ENCODE results near the gene NUDT15. TPM values are rescaled to one million over a fixed set of nuclear protein-coding genes. Genes with fewer than 3 reads are reported as not detected.
A peak's percentile ranks its signal among the peaks of the same experiment; 100 is the strongest.

Gene NUDT15
- total RNA-seq, 2 experiments from 2014 or later = 17.8 to 26.8 TPM

DNA sequence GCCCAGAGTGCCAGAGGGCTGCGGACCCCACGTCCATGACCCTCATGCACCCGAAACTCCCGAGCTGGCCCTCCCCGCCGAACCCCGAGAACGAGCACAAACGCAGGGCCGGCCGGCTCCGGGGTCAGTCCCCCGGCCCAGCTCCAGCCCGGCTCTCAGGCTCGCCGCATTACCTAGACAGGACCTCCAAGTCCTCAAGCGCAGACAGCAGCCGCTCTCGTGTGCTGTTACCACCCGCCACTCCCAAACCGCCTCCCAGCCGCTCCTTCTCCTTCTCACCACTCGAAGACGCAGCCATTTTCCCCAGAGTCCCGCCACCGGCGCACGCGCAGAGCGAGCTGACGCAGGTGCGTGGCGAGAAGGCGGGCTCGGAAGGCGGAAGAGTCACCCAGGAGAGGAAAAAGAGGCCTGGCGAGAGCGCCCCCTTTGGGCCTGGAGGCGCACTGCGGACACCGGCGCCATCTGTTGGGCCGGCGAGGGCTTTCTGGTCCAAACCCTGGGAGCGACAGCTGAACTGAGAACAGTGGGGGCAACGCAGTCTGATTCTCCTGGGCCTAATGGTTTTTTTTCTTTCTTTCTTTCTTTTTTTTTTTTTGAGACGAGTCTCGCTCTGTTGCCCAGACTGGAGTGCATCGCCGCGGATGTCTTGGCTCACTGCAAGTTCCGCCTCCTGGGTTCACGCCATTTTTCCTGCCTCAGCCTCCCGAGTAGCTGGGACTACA, 57.4 kb downstream of the NUDT15 start, which contains the start of gene MED4:
Gene MED4, minus strand, starts transcription at position 324 of the 722 bp plus-strand sequence. Its CDS starts 26 bp downstream, at position 298.
- Histone ChIP-seq H3K9me3 (ENCODE audit: low read length) (no peaks in the 10 kb centered on the region), H2AFZ (ENCODE audit: low read length) (peak within 1 kb of the TSS; percentile 60; the same call in 1 of the 2 replicates), H3K4me2 (ENCODE audit: low read length) (peak within 1 kb of the TSS; percentile 95), H4K20me1 (ENCODE audit: insufficient read depth, low read length) (peaks cover 22% of the 10 kb centered on the region), H3K36me3 (ENCODE audit: insufficient read depth, low read length) (no peaks in the 10 kb centered on the region), H3K4me1 (ENCODE audit: insufficient read depth, low read length, poor library complexity, severe bottlenecking) (peaks cover 21% of the 10 kb centered on the region), H3K4me3 (ENCODE audit: low read depth, low read length, poor library complexity, severe bottlenecking) (peak within 1 kb of the TSS; percentile 99), H3K27ac (ENCODE audit: low read depth, low read length, poor library complexity, severe bottlenecking) (peak within 1 kb of the TSS; percentile 39), H3K79me2 (ENCODE audit: insufficient read depth, low read depth, low read length) (peaks cover 49% of the 10 kb centered on the region), H3K9me2 (ENCODE audit: insufficient read depth, low read length) (no peaks in the 10 kb centered on the region)
- POLR2A ChIA-PET = interaction anchor here (0.6 to 1.0 kb wide), 3 partner anchors 175 to 438 kb away, joined by 3 to 4 read pairs (median 3); partner anchors contain the start of gene RCBTB2
- TF ChIP-seq, protein P1, sequence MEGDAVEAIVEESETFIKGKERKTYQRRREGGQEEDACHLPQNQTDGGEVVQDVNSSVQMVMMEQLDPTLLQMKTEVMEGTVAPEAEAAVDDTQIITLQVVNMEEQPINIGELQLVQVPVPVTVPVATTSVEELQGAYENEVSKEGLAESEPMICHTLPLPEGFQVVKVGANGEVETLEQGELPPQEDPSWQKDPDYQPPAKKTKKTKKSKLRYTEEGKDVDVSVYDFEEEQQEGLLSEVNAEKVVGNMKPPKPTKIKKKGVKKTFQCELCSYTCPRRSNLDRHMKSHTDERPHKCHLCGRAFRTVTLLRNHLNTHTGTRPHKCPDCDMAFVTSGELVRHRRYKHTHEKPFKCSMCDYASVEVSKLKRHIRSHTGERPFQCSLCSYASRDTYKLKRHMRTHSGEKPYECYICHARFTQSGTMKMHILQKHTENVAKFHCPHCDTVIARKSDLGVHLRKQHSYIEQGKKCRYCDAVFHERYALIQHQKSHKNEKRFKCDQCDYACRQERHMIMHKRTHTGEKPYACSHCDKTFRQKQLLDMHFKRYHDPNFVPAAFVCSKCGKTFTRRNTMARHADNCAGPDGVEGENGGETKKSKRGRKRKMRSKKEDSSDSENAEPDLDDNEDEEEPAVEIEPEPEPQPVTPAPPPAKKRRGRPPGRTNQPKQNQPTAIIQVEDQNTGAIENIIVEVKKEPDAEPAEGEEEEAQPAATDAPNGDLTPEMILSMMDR (conservative IDR thresholded peaks at IDR 0.05; ENCODE audit: low read length) = peak; percentile 95
- no peak for TF ChIP-seq EZH2phosphoT487 (IDR thresholded peaks at IDR 0.05; ENCODE audit: borderline replicate concordance, low read depth, low read length)
- peak; percentile 96 for DNase-seq (ENCODE audit: low spot score)
- intact Hi-C loops (cut with micrococcal nuclease; ENCODE audit: unreplicated experiment) = loop anchor here (5.0 kb wide), 1 partner anchor 58 kb away; the partner anchor contains the start of gene NUDT15
- CTCF ChIA-PET (ENCODE audit: unreplicated experiment) = interaction anchor here (0.5 to 2.2 kb wide), 4 partner anchors 16 to 497 kb away, joined by 3 to 6 read pairs (median 4); no protein-coding TSS in a partner anchor
- BruUV-seq (replicated peaks) = no TSS peak

GRCh38 chr13:48096670-48097069, 59.1 kb downstream of the NUDT15 start:
- no peak overlapping the region for H3K4me3 ChIP-seq (ENCODE audit: low read depth, low read length, poor library complexity, severe bottlenecking)
- peaks cover 32% of the 10 kb centered on the region for H3K79me2 ChIP-seq (ENCODE audit: insufficient read depth, low read depth, low read length)
- peaks cover 13% of the 10 kb centered on the region for H4K20me1 ChIP-seq (ENCODE audit: insufficient read depth, low read length)
- H3K27ac ChIP-seq (ENCODE audit: low read depth, low read length, poor library complexity, severe bottlenecking) = no peak overlapping the region
- ChIA-PET CTCF (ENCODE audit: unreplicated experiment) (no interaction called here), POLR2A (no interaction called here)
- TF ChIP-seq EZH2phosphoT487 (IDR thresholded peaks at IDR 0.05; ENCODE audit: borderline replicate concordance, low read depth, low read length) = no peak
- TF ChIP-seq, protein P1 (conservative IDR thresholded peaks at IDR 0.05; ENCODE audit: low read length) = no peak
- no peaks in the 10 kb centered on the region for H3K36me3 ChIP-seq (ENCODE audit: insufficient read depth, low read length)
- H3K9me3 ChIP-seq (ENCODE audit: low read length) = no peaks in the 10 kb centered on the region
- no peak for DNase-seq (ENCODE audit: low spot score)
- peak overlapping the region; percentile 3; the same call in 1 of the 2 replicates for H2AFZ ChIP-seq (ENCODE audit: low read length)
- no peaks in the 10 kb centered on the region for H3K9me2 ChIP-seq (ENCODE audit: insufficient read depth, low read length)
- intact Hi-C loops (cut with micrococcal nuclease; ENCODE audit: unreplicated experiment) = no loop called here
- no TSS peak for BruUV-seq (replicated peaks)
- H3K4me2 ChIP-seq (ENCODE audit: low read length) = no peak overlapping the region
- H3K4me1 ChIP-seq (ENCODE audit: insufficient read depth, low read length, poor library complexity, severe bottlenecking) = peaks cover 20% of the 10 kb centered on the region

Other genes with a start within 250 kb of the NUDT15 start
- 19.9 and 22.9 TPM in 2 replicates for gene SUCLA2, start 36.5 kb upstream of the NUDT15 start, total RNA-seq (2014; rRNA removed; shearing (Covaris generic))
- gene SUCLA2, start 36.5 kb upstream of the NUDT15 start, total RNA-seq (2022) = 46.7 and 53.5 TPM in 2 replicates
- gene MED4, start 57.4 kb downstream of the NUDT15 start, total RNA-seq (2014; rRNA removed; shearing (Covaris generic)) = 25.2 and 31.1 TPM in 2 replicates
- 53.1 and 57.0 TPM in 2 replicates for gene MED4, start 57.4 kb downstream of the NUDT15 start, total RNA-seq (2022)
- gene ITM2B, start 195.5 kb downstream of the NUDT15 start, total RNA-seq (2014; rRNA removed; shearing (Covaris generic)) = 14.7 and 21.1 TPM in 2 replicates
- 43.3 and 44.5 TPM in 2 replicates for gene ITM2B, start 195.5 kb downstream of the NUDT15 start, total RNA-seq (2022)

Measured in OCI-LY7 (cell line).